GM18499 (cell line): ENCODE results near the gene PI4KA.
"Not testable (repeated sequence)": the region's sequence is repeated elsewhere in the genome, so short reads cannot be mapped to it uniquely, and the experiment has no call there.

Experiments used
- ATAC-seq: cut with Tn5 transposase; IDR thresholded peaks from one replicate; pipeline ENCODE4 v1.9.1; 2021; ENCODE audit warnings: moderate number of reproducible peaks; ENCODE audit not compliant: insufficient read depth, unreplicated experiment

The PI4KA gene

DNA sequence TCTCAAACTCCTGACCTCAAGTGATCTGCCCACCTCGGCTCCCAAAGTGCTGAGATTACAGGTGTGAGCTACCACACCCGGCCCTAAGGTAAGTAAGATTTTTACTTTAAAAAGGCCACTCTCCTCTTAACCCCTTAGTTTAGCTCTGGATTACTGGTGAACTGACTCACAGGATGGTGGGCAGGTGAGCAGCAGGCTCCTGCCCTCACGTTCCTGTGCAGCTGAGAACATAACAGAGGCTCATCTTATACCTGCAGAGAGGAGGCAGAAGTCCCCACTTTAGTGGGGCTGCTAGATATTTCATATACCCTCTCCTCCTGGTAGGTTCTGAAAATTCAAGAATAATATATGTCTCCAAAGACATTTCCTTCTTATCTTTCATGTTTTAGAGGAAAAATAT is 101.8 kb downstream of the PI4KA start:
- ATAC-seq = no peak

DNA sequence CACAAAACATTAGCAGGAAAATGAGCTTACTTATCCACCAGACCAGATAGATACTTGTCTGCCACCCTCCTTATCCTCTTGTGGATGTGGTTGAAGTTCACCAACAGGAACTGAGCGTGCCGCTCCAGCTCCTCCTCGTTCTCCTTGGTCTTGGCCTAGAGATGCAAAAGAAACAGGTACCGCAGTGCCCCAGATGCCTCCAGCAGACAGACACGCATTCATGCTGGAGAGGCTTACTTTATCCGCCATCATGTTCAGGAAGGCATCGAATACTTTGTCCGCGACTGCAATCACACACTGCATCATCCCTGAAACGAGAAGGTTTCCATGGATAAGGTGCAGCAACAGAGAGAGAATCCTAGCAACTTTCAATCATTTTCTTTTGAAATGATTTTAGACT is 105.7 kb downstream of the PI4KA start:
- no peak for ATAC-seq

DNA sequence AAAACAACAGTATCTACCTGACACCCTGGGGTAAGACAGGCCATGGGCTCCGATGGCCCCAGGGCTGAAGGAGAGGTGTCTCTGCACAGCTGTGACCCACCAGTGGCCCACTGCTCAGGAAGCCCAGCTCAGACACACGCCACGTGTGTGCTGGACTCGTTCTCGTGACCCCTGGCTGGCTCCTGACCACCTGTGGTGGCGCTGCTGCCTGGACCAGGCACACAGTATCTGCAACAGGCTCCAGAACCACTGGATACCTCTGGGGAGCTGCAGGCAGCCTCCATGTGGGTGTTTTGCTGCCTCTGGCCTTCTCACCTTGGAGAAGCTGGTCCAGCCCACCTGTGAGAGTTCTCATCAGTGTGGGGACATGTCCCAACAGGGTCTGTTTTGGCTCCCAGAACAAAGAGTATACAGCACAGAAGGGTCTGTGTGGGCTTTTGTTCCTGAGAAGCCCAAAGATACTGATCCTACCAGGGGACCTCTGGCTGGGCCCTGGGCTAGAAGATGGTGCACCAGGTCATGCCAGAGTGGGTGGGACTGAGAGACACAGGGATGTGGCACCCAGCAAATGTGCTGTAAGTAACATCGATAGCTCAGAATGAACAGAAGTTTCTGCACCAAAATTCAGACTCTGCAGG is 106.4 kb downstream of the PI4KA start:
- ATAC-seq = no peak

DNA sequence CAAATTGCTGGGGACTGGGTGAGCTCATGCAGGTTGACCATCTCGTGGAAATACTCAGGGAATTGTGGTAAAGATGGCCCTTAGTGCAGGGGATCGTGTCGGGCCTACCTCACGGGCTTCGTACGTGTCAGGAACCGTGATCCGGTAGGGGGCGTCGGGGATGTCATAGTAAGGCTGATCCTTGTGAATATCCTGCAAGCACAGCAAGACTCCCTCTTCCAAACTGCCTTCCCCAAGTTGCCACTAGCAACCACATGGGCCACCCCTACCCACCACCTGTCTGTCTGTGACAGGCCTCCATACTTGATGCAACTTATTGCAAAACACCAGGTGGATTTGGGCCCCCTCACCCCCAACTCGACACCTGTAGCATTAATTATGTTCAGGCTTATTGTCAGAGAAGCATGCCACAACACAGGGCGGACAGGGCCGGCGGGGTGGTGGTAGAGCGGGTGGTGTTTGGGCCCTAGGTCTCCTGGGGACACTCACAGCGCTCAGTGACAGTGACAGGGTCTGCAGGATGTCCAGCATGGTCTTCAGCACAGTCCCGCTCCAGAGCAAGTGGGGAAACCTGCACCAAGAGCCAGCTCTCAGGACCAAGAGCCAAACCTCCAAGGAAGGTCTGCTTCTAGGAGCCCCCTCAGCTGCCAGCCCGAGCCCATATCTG is 107.3 kb downstream of the PI4KA start:
- ATAC-seq = no peak

DNA sequence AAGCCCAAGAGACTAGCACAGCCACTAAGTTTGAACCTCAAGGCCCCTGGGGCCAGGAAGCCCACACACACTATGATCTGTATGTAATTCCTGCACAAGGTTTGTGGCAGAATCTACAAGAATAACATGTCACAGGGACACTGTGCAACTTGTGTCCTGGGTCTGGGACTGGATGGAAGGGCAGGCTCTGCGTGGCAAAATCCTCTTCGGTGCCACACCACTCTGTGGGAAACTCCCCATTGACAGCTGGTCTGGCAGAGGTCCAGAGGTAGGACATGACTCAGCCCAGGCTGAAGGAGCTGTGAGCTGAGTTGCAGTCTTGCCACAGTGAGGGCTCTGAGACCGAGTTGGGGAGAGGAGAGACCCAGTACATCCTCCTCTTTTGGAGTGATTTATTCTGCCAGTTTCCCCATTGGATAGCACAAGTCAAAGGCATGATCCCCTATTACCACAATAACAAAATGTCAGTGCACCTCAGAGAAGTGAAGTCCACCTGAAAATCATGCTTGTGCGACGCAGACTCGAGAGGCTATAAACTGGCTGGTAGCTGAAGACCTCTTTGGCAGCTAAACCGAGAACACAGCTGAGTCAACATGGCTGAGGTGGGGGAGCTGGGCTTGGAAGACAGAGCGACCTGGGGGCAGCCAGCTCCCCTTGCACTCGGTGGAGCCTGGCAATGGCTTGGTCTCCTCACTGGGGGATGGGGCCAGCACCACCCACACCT is 108.0 kb downstream of the PI4KA start:
- no peak for ATAC-seq

DNA sequence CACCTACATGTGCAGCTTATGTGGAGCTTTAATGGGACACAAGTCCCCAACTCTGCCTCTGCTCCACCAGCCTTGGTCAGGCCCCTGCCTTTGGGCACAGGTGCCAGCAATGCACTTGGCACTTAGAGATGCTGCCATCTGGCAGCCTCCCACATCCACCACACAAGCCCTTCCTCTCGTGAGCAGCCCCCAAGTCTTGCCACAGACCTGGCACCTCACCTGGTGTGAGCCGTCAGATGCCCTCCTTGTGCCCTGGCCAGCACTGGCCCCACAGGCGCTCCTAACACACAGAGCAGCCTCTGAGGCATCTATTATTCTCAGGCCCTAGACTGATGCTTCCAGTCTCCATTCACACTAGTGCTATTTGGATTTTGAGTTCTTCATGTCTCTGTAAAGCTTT is 109.2 kb downstream of the PI4KA start:
- ATAC-seq = no peak

DNA sequence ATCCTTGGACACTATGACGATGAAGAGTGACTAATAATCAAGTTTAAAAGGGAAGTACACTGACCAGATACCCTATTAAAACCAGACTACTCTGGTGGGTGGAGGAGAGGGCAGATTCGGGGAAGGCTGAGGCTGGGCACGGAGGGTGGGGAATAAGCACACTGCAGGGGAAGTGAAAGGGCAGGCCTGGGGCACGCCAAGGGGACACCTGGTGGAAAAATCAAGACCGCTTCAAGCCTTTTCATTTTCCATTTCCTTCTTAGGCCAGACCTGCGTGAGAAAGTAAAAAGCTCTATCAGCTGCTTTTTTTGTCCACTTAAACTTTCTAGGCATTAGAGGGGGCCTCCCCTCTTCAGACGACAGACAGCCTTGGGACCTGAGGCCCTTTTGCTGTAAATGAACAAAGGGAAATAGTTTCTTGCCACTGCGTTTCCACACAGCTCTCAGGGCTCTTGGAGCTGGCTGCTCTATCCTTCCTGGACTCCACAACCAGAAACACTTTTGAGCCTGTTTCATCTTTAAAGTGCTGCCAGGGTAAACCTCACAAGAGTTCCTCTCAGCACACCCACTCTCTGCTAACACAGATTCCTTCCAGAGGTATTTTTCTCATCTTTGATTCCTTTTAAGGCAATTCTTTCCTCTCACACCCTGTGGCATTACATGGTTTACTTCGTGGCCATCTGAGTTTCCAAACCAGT is 109.7 kb downstream of the PI4KA start:
- ATAC-seq = no peak

DNA sequence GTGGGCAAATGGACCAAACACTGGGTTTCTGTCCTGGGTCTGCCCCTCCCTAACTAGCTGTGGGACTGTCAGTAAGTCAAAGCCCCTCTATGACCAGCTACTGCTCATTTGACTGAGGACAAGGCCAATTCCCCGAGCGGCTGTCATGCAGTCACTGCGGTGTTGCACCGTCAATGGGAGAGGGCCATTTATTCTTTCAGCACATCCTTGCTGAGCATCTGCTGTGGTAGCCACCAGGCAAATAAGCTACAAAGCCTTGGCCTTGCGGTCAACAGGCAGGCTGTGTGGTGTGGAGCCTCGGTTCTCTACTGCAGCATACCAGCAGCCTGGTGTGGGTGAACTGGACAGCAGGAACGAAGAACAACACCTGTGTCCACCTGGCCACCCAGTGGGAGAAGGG is 110.5 kb downstream of the PI4KA start:
- no peak for ATAC-seq

DNA sequence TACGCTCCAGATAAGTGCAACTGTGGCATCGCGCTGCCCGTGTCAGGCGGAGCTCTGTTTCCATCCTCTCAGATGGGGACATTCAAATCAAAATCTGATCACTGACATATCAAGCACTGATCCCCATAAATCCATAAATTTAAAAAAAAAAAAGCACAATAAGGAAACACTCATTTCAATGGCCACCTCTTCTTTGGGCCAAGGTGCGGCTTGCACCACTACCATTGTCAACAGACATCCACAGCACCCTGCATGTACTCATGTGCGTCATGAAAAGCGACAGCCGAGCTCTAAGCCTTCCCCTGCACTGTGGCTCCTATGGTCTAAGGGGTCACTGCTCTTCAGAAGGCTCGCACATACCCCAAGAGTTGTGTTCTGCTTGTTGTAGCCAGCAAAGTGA is 111.4 kb downstream of the PI4KA start:
- no peak for ATAC-seq

DNA sequence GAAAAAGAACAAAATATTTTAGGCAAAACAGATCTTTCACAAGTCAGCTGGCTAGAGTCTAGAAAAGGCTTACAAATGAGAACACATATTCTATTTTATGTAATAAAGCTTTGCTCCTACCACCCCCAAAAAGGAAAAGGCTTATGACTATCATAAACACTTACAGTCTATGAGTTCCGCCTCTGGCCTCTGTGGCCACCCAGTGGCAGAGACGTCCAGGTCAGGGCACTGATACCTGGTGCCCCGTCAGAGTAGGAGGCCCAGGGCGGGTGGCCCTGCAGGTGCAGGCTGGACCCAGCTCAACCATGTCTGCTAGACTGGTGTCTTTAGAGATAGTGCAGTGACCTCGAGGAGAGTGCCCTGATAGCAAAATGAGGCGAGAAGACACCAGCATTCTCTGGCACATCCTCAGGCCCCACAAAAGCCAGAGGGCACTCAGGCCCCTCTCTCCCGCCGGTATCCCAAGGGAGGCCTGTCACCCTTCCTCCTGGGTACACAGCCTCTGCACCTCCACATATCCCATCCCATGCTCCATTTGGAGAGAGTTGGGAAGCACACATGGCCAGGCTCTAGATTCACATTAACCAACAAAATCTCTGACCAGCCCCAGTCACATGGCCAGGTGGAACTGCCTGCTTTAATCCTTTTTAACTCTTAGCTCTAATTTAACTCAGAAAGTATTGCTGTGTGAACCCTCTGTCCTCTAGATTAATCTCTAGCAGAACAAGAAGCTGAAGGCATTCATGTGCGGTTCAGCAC is 112.0 kb downstream of the PI4KA start:
- no peak for ATAC-seq

DNA sequence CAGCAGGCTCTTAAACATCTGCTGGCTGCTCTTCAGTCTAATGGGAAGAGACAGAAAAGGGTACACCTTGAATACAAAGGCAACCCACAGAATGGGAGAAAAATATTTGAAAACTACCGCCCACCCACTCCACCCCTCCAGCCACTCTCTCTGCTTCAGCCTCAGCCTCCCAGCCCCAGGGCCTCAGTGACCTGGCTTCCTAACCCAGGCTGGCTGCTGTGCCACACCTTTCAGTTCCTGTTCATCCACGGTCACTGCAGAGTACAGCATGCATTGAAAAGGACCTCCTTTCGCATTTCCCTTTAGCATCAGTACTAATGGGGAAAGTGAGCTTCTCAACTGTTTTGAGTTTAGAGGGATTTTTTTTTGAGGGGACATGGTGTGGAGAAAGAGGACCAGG is 113.5 kb downstream of the PI4KA start:
- no peak for ATAC-seq

DNA sequence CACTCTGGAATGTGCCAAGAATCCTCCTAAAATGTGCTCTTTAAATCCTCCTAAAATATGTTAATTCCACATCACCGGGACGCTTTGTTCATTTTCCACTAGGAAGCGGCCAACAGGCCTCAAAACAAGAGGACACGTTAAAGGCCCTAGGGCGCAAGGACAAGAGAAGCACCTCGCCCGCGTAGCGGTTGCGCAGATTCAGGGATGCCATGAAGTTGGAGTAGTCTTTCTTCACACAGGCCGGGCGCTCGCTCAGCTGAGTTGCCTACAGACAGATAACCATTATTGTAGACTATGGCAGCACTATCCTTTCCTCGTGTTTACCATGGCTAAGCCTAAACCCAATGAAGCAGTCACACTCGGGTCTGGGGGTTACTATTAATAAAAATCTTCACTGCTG is 114.2 kb downstream of the PI4KA start:
- no peak for ATAC-seq

DNA sequence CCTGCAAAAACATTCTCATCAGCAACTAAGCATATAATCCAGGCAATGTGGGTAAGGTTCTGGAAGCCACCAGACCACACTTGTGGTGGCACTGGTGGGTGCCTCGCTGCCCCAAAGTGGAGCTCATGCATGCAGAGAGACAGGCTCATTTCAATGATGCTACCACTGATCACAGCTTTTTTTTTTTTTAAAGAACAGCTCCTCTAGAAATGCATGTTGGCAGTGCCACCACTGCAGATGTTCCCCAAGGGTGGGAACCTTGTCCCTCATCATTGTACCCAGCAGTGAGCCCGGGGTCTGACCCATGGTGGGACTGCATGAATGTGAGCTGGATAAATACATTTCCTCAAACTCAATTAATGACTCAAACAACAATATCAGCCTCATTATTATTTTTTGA is 115.8 kb downstream of the PI4KA start:
- ATAC-seq = no peak

DNA sequence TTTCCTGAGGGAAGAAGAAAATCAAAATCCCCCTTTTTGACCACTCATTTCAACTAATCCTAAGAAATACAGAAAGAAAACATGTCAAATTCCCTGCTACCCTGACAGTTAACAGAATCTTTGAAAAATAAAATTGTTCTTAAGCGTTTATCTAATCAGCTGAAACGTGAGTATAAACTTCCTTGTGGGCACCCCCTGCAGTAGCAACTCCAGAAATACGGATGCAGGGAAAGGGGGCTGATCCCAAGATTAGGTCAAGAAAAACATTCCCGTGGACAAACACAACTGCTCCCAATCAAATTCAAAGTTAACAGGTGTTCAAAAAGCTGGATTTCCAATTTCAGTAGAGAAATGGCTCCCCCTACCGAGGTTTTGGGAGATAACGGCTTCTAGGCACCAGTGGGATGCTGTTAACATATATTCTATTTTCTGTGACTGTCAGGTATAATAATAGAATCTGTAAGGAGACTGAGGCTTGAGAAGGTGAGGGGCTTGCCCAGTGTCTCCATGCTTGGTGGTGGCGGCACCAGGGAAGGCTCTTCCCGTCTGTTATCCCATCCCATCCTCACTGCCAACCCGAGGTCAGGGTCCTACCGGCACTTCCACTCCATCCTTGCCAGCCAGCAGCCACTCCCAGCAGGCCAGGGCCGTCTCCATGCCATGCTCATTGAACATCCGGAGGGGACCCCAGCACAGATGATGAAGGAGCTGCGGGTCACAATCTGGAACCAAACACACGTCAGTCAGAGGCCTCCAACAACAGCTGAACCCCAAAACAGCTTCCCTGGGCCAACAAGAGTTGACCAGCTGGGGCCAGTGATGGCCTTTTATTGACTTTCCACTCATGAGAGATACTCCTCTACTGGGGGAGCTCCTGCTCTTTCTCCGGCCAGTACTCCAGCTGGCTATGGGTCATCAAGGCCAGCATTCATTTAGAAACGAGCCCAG is 116.7 kb downstream of the PI4KA start:
- ATAC-seq = no peak

DNA sequence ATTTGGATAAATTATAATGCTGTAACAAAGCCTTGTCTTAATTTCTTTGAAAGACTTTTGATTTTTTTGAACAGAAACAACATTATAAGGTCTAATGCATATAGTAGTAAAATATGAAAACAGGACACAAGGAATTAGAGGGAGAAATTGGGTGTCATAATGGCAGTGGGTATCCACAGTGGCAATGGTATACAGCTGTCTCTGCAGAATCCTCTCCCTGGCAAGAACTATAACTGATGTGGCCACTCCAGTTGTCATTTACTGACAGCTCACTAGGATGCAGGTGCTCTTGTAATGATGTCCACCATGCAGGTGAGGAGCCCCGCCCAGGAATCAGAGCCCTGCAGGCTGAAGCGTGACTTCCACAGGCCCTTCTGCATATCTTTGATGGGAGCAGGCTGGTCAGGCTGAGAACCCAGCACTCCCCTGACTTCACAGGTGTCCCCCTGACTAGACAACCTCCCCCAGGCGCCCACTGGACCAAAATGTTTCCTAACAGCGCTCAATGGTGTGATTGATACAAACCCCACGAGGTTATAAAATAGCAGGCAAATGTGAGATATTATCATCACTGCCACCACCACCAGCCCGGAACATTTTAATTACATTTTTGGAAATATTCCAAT is 117.5 kb downstream of the PI4KA start:
- no peak for ATAC-seq

DNA sequence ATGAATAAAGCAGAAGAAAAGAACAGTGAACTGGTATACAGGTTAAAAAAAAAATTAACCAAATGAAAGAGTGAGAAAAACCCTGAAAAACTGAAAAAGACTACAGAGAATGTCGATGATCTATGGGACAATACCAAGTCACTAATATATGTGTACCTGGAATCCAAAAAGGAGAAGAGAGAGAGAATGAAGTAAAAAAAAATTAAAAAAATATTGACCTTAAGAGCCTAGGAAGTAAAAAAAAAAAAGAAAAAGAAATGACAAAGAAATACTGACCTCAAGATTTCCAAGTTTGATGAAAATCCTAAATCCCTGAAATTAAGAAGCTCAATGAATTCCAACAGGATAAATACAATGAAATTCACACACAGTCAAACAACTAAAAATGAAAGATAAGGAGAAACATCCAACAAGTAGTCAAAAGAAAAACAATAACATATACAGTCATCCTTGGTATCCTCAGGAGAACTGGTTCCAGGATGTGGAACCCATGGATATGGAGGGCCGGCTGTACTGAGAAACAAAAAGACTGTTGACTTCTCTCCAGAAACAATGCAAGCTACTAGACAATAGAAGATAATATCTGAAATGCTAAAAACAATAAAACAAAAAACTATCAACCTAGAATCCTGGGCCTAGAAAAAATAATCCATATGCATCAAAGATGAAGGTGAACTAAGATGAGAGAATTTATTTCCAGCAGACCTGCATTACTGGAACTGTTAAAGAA is 118.2 kb downstream of the PI4KA start:
- no peak for ATAC-seq

DNA sequence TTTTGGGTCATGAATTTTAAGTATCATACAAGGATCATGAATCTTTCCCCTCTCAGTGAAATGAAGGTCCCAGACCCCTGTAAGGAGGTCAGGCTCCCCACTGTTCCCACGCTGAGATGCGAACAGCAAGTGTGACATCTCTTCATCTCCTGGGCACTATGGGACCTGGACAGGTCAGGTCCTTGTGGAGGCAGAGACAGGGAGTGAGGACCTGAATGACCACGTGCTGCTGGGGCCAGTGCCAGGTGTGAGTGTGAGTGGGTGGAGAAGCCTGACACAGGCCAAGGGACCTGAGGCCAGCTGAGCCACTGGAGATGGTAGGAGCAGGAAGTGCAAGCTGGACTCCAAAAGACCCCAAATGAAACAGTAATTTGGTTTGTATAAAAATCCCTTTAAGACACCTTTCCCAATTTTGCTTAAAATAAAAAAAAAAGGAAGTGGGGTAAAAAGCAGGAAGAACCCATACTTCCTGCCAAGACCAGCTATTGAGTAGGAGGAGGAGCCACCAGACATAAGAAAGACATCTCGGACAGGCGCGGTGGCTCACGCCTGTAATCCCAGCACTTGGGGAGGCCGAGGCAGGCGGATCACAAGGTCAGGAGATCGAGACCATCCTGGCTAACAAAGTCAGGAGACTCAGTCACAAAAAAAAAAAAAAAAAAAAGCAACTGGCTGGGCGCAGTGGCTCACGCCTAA is 120.1 kb downstream of the PI4KA start:
- no peak for ATAC-seq

DNA sequence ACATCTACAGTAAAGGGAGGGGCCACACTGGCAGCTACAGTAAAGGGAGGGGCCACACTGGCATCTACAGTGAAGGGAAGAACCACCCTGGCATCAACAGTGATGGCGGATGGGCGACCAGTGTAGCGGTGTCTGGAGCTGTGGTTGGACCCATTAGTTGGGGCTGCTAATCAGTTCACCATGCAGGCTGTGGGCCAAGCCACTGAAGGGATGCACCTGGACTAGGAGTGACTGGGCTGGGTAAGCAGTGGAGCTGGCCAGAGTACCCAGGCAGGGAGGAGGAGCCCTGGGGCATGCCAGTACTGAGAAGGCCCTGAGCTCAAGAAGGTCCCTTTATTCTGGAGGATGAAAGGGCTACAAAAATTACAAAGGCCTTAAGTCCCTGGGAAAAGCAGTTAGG is 121.7 kb downstream of the PI4KA start:
- ATAC-seq = not testable (repeated sequence)
